ENCODE results near the gene PNPLA7.
"Not testable (repeated sequence)": the region's sequence is repeated elsewhere in the genome, so short reads cannot be mapped to it uniquely, and the experiment has no call there.

DNA sequence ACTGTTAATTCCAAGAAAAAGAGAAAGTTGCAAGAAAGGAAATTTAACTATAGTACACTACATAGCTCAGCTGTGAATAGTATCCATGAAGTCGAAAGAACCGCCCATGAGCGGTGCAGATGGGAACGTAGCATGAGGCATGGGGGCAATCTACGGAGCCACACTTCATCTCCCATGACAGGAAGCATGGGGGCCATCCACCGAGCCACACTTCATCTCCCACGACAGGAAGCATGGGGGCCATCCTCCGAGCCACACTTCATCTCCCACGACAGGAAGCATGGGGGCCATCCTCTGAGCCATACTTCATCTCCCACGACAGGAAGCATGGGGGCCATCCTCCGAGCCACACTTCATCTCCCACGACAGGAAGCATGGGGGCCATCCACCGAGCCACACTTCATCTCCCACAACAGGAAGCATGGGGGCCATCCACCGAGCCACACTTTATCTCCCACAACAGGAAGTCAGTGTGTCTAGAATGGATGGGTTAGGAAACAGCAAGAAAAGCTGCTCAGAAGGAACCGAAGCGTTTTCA is 13.5 kb downstream of the PNPLA7 start:
- TF ChIP-seq, protein P1, sequence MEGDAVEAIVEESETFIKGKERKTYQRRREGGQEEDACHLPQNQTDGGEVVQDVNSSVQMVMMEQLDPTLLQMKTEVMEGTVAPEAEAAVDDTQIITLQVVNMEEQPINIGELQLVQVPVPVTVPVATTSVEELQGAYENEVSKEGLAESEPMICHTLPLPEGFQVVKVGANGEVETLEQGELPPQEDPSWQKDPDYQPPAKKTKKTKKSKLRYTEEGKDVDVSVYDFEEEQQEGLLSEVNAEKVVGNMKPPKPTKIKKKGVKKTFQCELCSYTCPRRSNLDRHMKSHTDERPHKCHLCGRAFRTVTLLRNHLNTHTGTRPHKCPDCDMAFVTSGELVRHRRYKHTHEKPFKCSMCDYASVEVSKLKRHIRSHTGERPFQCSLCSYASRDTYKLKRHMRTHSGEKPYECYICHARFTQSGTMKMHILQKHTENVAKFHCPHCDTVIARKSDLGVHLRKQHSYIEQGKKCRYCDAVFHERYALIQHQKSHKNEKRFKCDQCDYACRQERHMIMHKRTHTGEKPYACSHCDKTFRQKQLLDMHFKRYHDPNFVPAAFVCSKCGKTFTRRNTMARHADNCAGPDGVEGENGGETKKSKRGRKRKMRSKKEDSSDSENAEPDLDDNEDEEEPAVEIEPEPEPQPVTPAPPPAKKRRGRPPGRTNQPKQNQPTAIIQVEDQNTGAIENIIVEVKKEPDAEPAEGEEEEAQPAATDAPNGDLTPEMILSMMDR (IDR thresholded peaks at IDR 0.05 in 4 of 5, conservative IDR thresholded peaks at IDR 0.05 in 1 of 5), result not testable (repeated sequence)
- TF ChIP-seq POLR2A (IDR thresholded peaks at IDR 0.05), result not testable (repeated sequence)

Measured in gastrocnemius medialis (tissue), 4 donors.